Stimulated activated CD4-positive, alpha-beta T cell treated with anti-CD3 and anti-CD28 coated beads, Interleukin-2, amount 100 ng/mL, for 48 hours (primary cell): ENCODE results near the gene MAZ.

Source experiments
- DNase-seq, 2 donors: peaks; one replicate each; pipeline ENCODE4 v3.0.0-alpha.2; 2020

MAZ gene

GRCh38 chr16:29809850-29810698 lies 3.7 kb downstream of the MAZ start:
- no peak for DNase-seq

DNA sequence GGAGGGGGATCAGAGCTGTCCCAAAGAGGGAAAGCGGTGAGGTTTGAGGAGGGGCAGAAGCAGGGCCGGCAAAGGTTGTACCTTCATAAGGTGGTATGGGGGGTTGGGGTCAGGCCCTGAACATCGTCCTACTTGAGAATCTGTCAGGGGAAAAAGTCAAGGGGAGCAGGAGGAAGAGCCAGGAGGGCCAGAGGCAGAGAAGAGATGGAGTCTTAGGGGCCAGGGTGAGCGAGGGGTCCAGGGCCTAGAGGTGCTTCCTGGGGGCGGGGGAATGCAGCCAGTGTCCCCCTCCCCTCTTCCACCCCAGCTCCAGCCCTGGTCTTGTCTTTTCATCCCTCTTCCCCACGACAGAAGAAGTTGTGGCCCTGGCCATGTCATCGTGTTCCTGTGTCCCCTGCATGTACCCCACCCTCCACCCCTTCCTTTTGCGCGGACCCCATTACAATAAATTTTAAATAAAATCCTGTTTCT lies 4.4 kb downstream of the MAZ start:
- DNase-seq, result no peak

DNA sequence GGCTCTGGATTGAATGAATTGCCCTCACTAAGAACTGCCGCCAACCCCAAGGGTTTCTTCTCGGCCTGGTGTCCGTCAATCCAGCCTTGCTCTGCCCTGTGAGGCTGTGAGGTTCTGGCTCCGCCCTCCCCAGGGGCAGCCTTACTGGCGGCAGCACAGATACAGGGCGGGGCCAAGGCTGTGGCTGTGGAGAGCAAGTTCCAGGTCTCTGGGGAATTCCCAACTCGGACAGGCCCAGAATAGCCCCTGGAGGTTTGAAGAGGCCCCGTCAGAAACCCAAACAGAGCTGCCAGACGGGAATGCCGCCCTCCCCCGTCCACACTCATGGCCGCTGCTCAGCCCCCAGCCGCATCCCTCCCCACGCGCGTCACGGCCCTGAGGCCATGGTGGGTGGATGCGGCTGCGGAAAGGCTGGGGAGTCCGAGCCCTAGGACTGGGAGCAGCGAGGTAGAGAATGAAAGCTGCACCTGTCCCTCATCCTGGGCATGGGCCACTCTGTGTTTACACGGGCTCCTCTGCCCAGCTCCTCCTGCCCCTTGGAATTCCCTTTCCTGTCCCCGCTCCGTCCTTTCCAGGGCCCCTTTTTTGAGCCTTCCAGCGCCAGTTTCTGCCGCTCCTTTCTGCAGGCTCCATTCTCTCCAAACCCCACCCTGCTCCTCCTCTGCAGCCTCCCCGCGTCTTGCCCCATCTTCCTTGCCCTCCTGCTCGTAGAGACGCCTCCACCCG lies 5.0 kb downstream of the MAZ start:
- peak; percentile 72 to 73 for DNase-seq

DNA sequence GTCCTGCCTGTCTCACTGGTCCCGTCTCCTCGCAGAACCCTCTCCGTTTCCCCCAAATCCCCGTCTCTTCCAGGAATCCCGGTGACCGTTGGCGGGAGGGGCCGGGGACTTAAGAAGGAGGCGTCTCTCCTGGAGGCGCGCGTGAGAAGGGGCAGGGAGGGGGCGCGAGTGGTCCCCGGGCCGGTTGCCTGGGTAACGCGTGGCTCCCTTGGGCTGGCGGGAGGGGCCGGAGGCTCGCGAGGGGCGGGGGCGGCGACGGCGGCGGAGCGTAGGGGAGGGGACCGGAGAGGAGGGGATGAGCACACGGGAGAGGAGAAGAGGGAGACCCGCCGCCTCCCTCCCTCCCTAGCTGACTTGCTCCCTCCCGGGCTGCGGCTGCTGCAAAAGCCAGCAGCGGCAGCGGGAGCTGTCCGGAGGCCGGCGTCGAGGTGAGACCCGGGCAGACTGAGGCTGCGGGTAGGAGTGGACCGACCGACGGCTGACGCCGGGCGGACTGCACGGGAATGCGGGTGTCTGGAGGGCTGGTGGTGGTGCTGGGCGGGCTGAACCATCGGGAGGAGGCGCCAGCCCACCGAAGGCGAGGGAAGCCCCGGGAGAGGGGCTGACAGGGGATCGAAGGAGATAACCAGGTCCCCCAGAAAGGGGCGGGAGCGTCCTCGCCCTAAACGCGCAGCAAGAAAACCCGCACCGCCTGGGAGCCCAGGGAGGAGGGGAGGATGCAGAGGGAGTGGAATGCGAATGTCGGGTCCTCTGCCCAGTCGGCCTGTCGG lies 5.8 kb downstream of the MAZ start, which contains the start of gene PRRT2:
TSS of gene PRRT2 (plus strand) at position 298 of the 770 bp plus-strand sequence. CDS start 862 bp downstream, outside the sequence.
- DNase-seq, result no peak

DNA sequence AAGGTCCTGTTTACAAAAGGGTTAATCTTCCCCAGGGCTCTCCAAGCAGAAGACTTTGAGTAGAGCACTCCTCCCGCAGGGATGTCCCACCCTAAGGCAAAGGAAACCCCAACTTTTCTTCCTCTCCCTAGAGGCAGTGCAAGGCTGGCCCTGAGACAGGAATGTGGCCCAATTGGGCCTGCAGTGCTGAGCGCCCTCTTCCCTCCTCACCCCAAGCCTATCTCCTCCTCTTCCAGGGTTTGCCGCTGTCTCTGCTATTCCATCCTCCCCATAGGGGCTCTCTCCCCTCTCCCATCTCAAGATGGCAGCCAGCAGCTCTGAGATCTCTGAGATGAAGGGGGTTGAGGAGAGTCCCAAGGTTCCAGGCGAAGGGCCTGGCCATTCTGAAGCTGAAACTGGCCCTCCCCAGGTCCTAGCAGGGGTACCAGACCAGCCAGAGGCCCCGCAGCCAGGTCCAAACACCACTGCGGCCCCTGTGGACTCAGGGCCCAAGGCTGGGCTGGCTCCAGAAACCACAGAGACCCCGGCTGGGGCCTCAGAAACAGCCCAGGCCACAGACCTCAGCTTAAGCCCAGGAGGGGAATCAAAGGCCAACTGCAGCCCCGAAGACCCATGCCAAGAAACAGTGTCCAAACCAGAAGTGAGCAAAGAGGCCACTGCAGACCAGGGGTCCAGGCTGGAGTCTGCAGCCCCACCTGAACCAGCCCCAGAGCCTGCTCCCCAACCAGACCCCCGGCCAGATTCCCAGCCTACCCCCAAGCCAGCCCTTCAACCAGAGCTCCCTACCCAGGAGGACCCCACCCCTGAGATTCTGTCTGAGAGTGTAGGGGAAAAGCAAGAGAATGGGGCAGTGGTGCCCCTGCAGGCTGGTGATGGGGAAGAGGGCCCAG lies 6.7 kb downstream of the MAZ start:
- no peak for DNase-seq

DNA sequence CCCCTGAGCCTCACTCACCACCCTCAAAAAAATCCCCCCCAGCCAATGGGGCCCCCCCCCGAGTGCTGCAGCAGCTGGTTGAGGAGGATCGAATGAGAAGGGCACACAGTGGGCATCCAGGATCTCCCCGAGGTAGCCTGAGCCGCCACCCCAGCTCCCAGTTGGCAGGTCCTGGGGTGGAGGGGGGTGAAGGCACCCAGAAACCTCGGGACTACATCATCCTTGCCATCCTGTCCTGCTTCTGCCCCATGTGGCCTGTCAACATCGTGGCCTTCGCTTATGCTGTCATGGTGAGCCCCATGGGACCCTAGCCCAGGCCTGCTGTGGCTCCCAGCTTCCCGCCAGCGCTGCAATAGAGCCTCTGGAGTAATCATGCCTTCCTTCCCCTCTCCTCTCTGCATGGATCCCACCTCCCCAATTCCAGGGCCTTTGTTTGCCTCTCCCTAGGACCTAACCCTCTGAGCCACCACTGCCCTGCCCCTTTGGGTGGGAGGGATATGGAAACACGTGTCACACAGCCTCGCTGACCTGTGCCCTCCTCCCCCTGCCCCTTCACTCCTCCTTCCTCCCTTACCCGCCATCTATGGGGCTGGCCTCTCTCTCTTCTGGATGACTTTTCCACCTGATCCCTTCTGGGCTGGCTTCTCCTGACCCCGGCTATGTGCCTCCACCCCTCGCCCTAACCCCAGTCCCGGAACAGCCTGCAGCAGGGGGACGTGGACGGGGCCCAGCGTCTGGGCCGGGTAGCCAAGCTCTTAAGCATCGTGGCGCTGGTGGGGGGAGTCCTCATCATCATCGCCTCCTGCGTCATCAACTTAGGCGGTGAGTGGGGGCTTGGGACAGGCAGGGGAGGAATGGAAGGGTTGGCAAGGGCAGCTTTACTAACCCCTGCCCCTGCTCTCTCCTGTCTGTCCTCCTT lies 7.6 kb downstream of the MAZ start:
- no peak for DNase-seq

GRCh38 chr16:29814592-29814991 lies 8.3 kb downstream of the MAZ start:
- no peak for DNase-seq

DNA sequence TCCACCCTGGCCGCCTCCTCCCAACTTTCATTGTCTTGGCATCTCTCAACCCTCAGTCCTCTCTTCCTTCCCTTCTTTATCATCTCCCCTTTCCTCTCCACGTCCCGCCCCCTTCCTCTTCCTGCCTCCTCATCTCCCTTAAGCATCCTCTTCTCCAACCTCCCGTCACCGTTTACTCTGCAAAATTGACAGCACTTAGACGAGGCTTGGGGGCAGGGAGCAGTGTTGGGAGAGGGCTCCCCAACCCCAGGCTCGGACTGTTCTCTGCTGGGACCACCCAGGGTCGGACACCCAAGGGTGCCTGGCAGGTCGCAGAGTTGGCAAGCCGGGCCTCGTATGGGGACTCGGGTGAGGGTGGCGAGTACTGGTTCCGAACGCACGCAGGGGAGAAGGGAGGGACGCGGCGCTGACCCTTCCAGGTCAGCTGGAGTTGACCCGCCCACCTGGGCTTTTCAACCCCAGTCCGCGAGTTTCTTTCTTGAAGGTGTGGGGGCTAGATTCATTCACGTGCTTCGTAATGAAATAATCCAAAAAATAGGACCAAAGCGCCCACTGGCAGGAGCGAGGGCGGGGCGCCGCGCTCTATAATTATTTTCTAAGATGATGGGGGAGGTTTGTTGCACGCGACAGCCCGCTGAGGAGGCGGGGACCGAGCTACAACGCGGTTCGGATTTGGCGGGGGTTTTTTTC lies 8.8 kb downstream of the MAZ start:
- DNase-seq, result no peak

DNA sequence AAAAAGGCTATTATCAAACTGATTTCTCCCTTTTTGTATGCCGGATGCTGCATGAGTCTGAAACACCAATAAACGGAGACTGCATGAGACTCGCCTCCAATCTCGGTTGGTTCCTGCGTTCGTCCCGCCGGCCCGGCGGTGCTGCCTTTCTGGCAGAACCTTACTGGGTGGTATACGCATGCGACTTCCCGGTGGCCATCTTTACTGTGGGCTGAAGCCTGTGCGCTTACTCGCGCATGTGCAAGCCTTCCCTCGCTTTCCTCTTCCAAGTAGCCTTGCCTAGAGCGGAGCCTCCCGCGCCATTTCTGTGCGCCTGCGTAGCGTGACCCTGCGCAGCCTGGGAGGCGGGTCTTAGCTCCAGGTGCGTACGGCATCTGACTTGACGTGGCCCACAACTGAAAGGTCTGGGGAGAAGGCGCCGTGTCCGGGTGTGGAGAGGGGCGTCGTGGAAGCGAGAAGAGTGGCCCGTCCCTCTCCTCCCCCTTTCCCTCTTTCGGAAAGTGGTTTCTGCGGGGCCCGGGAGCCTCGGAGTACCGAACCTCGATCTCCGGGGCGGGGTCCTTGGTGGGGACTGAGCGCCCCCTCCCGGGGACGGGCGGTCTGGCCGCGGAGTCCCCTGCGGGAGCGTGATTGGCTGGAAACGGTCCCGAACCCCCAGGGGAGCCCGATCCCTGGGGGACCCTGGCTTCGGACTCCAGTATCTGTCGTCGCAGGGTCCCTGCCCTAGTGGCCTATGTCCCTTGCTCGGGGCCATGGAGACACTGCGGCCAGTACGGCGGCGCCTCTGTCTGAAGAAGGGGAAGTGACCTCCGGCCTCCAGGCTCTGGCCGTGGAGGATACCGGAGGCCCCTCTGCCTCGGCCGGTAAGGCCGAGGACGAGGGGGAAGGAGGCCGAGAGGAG lies 9.7 kb downstream of the MAZ start, which contains the start of gene PAGR1:
TSS of gene PAGR1 (plus strand) at position 360 of the 901 bp plus-strand sequence. CDS start at position 734, 374 bp downstream.
- DNase-seq, result peak; percentile 97

- DNase-seq, result peak in 1 of 2 donors; percentile 58
These were observed 10.5 kb downstream of the MAZ start for GRCh38 chr16:29816694-29817441.

DNA sequence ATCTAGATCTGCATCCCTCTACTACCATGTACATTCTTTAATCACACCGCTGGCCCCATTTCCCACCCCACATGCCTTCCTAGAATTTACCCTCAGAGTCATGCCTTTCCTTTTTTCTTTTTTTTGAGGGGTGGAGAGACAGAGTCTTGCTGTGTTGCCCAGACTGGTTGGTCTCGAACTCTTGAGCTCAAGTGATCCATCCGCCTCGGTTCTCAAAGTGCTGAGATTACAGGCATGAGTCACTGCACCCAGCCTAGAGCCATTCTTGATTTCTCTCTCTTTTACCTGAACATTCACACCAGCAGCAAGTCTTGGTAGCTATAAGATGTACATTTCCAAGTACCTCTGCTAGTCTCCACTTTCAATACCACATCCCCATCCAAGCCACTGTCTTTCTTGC lies 11.8 kb downstream of the MAZ start:
- no peak for DNase-seq

DNA sequence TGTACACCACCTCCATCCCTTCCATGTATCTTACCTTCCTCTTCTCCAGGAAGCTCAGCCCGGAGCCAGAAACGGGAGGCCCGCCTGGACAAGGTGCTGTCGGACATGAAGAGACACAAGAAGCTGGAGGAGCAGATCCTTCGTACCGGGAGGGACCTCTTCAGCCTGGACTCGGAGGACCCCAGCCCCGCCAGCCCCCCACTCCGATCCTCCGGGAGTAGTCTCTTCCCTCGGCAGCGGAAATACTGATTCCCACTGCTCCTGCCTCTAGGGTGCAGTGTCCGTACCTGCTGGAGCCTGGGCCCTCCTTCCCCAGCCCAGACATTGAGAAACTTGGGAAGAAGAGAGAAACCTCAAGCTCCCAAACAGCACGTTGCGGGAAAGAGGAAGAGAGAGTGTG lies 13.2 kb downstream of the MAZ start:
- no peak for DNase-seq

DNA sequence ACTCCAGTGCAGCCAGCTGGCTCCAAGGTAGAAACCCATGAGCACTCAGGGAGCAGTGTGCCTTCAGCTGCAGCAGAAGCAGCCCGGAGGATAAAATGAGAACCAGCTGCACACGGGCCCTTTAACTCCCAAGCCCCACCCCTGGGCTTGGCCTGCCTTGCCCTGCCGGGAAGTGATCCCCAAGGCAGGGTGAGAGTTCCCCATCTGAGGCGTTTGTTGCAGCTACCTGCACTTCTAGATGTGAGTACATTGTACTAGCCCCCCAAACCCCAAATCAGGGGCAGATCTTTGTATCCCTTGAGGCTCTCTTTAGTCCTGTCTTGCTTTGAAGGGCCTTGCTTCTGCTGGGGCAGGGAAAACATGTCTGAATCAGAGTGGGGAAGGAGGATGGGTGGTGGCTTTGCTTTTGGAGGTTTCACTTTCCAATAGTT lies 14.0 kb downstream of the MAZ start, which contains the start of gene MVP:
TSS of gene MVP (plus strand) at position 192 of the 431 bp plus-strand sequence. CDS start 10,088 bp downstream, outside the sequence.
- DNase-seq, result peak in 1 of 2 donors; percentile 49

DNA sequence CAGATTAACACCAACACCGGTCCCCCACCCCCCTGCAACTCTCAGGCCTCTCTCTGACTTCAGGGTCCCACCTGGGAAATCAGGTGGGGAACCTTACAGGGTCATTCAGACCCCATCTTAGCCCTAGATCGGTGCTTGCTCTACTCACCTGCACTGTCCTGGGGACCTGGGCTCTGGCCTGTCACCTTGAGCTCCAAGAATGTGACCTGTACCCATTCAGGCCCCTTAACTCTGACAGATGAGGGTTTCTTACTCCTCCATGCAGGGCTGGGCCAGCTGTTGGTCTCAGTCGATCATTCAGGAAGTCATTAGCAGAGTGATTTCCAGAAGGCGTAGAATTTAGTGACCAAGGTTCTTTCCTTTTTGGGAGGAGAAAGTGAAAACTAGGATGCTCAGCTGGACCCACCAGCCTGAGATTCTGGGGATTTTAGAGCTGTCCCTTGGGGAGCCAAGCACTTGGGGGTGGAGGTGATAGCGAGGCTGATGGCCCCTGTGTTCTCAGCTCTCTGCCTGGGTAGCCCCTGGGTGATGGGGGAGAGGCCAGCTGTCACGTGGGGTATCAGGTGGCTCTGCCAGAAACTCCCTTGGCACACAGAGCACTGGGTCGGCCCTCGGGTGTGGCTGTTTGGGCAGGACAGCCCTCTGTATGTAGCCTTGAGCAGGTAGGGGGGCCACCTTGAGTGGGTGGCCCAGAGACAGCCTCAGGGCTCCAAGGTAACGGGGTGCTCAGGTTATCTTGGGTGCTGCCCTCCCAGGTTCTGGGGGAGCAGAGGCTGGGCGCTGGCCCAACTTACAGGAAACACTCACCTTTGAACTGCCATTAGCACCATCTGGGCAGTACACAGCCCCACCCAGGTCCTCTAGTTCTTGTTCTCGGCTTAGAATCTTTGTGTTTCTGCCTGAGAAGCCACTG lies 14.7 kb downstream of the MAZ start:
- DNase-seq, result no peak

DNA sequence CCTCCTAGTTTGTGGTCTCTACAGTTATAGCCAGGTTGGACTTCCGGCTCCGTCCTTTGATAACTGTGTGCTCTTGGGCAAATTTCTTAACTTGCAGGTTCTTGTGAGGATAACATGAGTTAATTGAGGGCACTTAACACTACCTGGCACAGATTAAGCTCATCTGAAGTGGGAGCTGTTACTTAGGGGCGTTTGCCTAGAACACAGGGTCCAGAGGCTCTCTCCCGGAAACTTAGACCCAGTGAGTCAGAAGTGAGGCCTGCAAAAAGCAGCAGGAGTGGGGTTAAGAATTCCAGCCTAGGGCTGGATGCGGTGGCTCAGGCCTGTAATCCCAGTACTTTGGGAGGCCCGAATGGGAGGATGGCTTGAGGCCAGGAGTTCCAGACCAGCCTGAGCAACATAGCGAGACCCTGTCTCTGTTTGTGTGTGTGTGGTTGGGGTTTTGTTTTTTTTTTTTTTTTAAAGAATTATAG lies 15.3 kb downstream of the MAZ start:
- no peak for DNase-seq

DNA sequence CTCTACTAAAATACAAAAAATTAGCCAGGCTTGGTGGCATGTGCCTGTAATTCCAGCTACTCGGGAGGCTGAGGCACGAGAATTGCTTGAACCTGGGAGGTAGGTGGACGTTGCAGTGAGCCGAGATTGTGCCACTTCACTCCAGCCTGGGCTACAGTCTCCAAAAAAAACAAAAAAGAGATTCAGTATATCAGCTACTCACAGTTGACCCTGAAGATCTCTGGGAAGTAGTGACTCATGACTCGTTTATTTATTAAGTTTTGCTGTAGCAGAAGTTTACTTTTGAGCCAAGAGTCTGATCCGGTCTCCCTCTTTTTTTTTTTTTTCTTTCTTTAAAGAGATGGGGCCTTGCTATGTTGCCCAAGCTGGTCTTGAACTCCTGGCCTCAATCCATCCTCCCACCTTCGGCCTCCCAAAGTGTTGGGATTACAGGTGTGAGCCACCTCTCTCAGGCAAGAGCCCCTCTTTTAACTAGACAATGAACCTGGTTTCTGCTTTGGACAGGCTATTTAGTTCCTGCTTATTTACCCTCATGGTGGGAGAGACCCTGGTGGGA lies 18.3 kb downstream of the MAZ start:
- DNase-seq, result no peak
